Upper lobe of right lung (tissue), 1 donor: ENCODE data around the gene CEP135. TPM values are rescaled to one million over a fixed set of nuclear protein-coding genes. Genes with fewer than 3 reads are reported as not detected.
"Not testable (repeated sequence)": the region's sequence is repeated elsewhere in the genome, so short reads cannot be mapped to it uniquely, and the experiment has no call there.

Source experiments
- ATAC-seq: fragments of 200-7000 bp; cut with Tn5 transposase; one replicate; pipeline ENCODE4 v1.9.1; 2020; ENCODE audit warnings: mild to moderate bottlenecking, moderate library complexity
- DNase-seq: peaks from one replicate; pipeline ENCODE4 v3.0.0-alpha.2; 2020
- H3K27ac ChIP-seq: fragments of 200-600 bp; one replicate; pipeline ENCODE4 v1.8.0; 2022
- H3K27me3 ChIP-seq: fragments of 200-600 bp; one replicate; pipeline ENCODE4 v1.8.0; 2022; ENCODE audit warnings: mild to moderate bottlenecking
- H3K36me3 ChIP-seq: fragments of 200-600 bp; one replicate; pipeline ENCODE4 v1.8.0; 2022
- H3K4me1 ChIP-seq: fragments of 200-600 bp; one replicate; pipeline ENCODE4 v1.8.0; 2022
- H3K4me3 ChIP-seq: fragments of 200-600 bp; one replicate; pipeline ENCODE4 v1.8.0; 2022; ENCODE audit warnings: mild to moderate bottlenecking
- H3K9me3 ChIP-seq: fragments of 200-600 bp; one replicate; pipeline ENCODE4 v1.8.0; 2022
- CTCF ChIP-seq: fragments of 200-600 bp; IDR thresholded peaks from one replicate; pipeline ENCODE4 v1.8.0; 2022; ENCODE audit warnings: antibody characterized with exemption
- intact Hi-C: fragments of 100-400 bp; cut with DNase I; formaldehyde crosslinking; loops from one replicate; pipeline ENCODE4 v1.11.0; 2022
- total RNA-seq: library from RNA; stranded (reverse); fragmentation: NEBNext Ultra II Directional; extraction: Animal tissue kit (Norgen Biotek cat#: 25700); gene quantifications from one replicate; pipeline ENCODE4 v1.2.1, GENCODE V29; 2021
- donor health status: DM: no; HTN: yes; CAD: no; lungs with severe emphysema.

Gene CEP135
- total RNA-seq, 1 donor from 2014 or later = 6.8 TPM

- ATAC-seq = no peak
- H3K9me3 ChIP-seq = no peaks in the 10 kb centered on the region
- H3K4me1 ChIP-seq = no peaks in the 10 kb centered on the region
- H3K4me3 ChIP-seq = no peak overlapping the region
- H3K36me3 ChIP-seq = peaks cover 40% of the 10 kb centered on the region
- no peaks in the 10 kb centered on the region for H3K27me3 ChIP-seq
- no peak for DNase-seq
- intact Hi-C loops = no loop called here
- no peak overlapping the region for H3K27ac ChIP-seq
- no peak for TF ChIP-seq CTCF
Observed at GRCh38 chr4:55959655-55960054, 10.9 kb downstream of the CEP135 start.

- intact Hi-C loops = no loop called here
- ATAC-seq (no peak), DNase-seq (no peak)
- no peaks in the 10 kb centered on the region for H3K27me3 ChIP-seq
- H3K27ac ChIP-seq = no peak overlapping the region
- H3K4me3 ChIP-seq = no peak overlapping the region
- no peaks in the 10 kb centered on the region for H3K9me3 ChIP-seq
- H3K36me3 ChIP-seq = peaks cover 15% of the 10 kb centered on the region
- TF ChIP-seq CTCF = no peak
- H3K4me1 ChIP-seq = no peaks in the 10 kb centered on the region
Observed at GRCh38 chr4:55964046-55964445, 15.3 kb downstream of the CEP135 start.

GRCh38 chr4:55965585-55965984 lies 16.8 kb downstream of the CEP135 start:
- Histone ChIP-seq H3K4me3 (no peak overlapping the region), H3K27ac (no peak overlapping the region), H3K4me1 (no peaks in the 10 kb centered on the region), H3K9me3 (no peaks in the 10 kb centered on the region), H3K27me3 (no peaks in the 10 kb centered on the region), H3K36me3 (peaks cover 15% of the 10 kb centered on the region)
- no peak for ATAC-seq
- no peak for DNase-seq
- no peak for TF ChIP-seq CTCF
- intact Hi-C loops = no loop called here

DNA sequence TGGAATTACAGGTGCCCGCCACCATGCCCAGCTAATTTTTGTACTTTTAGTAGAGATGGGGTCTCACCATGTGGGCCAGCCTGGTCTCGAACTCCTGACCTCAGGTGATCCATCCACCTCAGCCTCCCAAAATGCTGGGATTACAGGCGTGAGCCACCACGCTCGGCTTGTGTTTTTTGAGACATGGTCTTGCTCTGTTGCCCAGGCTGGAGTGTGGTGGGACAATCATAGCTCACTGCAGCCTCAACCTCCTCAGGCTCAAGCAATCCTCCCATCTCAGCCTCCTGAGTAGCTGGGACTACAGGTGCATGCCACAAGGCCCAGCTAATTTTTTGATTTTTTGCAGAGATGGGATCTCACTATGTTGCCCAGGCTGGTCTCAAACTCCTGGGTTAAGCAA lies 17.6 kb downstream of the CEP135 start:
- ATAC-seq = not testable (repeated sequence)

GRCh38 chr4:55967376-55967775 lies 18.6 kb downstream of the CEP135 start:
- DNase-seq (no peak), ATAC-seq (no peak)
- Histone ChIP-seq H3K36me3 (peaks cover 20% of the 10 kb centered on the region), H3K4me1 (no peaks in the 10 kb centered on the region), H3K9me3 (no peaks in the 10 kb centered on the region), H3K4me3 (no peak overlapping the region), H3K27me3 (no peaks in the 10 kb centered on the region), H3K27ac (no peak overlapping the region)
- intact Hi-C loops = no loop called here
- no peak for TF ChIP-seq CTCF

More for the DNA sequence above, 17.6 kb downstream of the CEP135 start:
- H3K4me1 ChIP-seq, intact Hi-C loops, H3K9me3 ChIP-seq, DNase-seq, H3K4me3 ChIP-seq, H3K27me3 ChIP-seq, H3K27ac ChIP-seq: not testable (repeated sequence)
- peaks cover 16% of the 10 kb centered on the region for H3K36me3 ChIP-seq

GRCh38 chr4:55973650-55974049 lies 24.9 kb downstream of the CEP135 start:
- no peaks in the 10 kb centered on the region for H3K27me3 ChIP-seq
- no peaks in the 10 kb centered on the region for H3K4me1 ChIP-seq
- no peaks in the 10 kb centered on the region for H3K9me3 ChIP-seq
- H3K4me3 ChIP-seq = no peak overlapping the region
- intact Hi-C loops = no loop called here
- TF ChIP-seq CTCF = no peak
- H3K36me3 ChIP-seq = peaks cover 8% of the 10 kb centered on the region
- DNase-seq (no peak), ATAC-seq (no peak)
- H3K27ac ChIP-seq = no peak overlapping the region
